Neural crest cell (in vitro differentiated cells): ENCODE measurements around the gene PKNOX1. TPM values are rescaled to one million over a fixed set of nuclear protein-coding genes. Genes with fewer than 3 reads are reported as not detected.
"Not testable (repeated sequence)": the region's sequence is repeated elsewhere in the genome, so short reads cannot be mapped to it uniquely, and the experiment has no call there.

ENCODE experiments used
- DNase-seq: peaks from one replicate; pipeline ENCODE4 v3.0.0; 2021; ENCODE audit warnings: low read depth, mixed read lengths, low spot score
- H3K27ac Mint-ChIP-seq: one replicate; pipeline ENCODE4 v1.8.0; 2021; ENCODE audit warnings: mild to moderate bottlenecking, mixed read lengths; ENCODE audit not compliant: unreplicated experiment
- H3K27me3 Mint-ChIP-seq: 2 replicates; pipeline ENCODE4 v1.8.0; 2021; ENCODE audit warnings: low read depth, mild to moderate bottlenecking, mixed read lengths
- H3K36me3 Mint-ChIP-seq: 2 replicates; pipeline ENCODE4 v1.8.0; 2021; ENCODE audit warnings: low read depth, mild to moderate bottlenecking, mixed read lengths
- H3K4me1 Mint-ChIP-seq: 2 replicates; pipeline ENCODE4 v1.8.0; 2021; ENCODE audit warnings: mixed read lengths
- H3K4me3 Mint-ChIP-seq: one replicate; pipeline ENCODE4 v1.8.0; 2021; ENCODE audit warnings: mild to moderate bottlenecking, mixed read lengths
- H3K9me3 Mint-ChIP-seq: 2 replicates; pipeline ENCODE4 v1.8.0; 2021; ENCODE audit warnings: mixed read lengths
- total RNA-seq: library from RNA; stranded (reverse); gene quantifications from 2 replicates; pipeline ENCODE4 v1.2.1, GENCODE V29; 2021
- TF ChIP-seq, protein P1 (sequence below): fragments of 200-600 bp; sonication (generic); conservative IDR thresholded peaks from 2 replicates; pipeline ENCODE4 v1.5.0; 2021; ENCODE audit warnings: antibody characterized with exemption, mild to moderate bottlenecking

The PKNOX1 gene
- total RNA-seq, 1 donor from 2014 or later: 19.3 TPM

DNA sequence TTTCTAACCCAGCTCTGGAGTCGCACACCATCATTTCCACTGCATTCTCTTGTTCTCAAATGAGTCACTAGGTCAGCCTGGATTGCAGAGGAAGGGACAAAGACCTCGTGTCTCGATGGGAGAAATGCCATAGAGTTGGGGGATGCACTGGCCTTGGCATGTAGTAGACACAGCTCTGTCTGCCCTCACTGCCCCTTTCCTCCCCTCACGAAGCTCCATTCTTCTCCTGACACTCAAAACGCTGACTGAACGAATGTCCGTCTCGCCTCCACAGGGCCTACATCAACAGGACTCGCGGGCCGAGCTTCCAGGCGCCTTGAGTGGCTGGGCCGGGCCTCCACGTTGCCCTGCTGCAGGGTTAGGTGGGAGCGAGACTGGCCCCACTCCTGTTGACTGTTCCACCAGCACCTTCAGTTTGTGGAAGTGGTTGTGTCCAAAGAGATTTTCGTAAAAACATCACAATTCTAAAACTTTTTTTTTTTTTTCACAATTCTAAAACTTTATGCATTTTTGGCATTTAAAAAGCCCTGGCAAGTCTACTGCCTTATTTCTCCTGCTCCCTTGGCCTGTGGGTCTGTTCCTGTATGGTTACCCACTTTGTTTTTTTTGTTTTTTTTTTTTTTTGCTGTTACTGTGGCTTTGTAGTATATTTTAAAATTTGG lies 18.8 kb downstream of the PKNOX1 start:
- no peak for DNase-seq
- Mint-ChIP-seq H3K4me1 (peaks cover 16% of the 10 kb centered on the region), H3K9me3 (peaks cover 8% of the 10 kb centered on the region), H3K27ac (no peak overlapping the region), H3K4me3 (no peak overlapping the region), H3K36me3 (peaks cover 9% of the 10 kb centered on the region), H3K27me3 (no peaks in the 10 kb centered on the region)
- TF ChIP-seq, protein P1, sequence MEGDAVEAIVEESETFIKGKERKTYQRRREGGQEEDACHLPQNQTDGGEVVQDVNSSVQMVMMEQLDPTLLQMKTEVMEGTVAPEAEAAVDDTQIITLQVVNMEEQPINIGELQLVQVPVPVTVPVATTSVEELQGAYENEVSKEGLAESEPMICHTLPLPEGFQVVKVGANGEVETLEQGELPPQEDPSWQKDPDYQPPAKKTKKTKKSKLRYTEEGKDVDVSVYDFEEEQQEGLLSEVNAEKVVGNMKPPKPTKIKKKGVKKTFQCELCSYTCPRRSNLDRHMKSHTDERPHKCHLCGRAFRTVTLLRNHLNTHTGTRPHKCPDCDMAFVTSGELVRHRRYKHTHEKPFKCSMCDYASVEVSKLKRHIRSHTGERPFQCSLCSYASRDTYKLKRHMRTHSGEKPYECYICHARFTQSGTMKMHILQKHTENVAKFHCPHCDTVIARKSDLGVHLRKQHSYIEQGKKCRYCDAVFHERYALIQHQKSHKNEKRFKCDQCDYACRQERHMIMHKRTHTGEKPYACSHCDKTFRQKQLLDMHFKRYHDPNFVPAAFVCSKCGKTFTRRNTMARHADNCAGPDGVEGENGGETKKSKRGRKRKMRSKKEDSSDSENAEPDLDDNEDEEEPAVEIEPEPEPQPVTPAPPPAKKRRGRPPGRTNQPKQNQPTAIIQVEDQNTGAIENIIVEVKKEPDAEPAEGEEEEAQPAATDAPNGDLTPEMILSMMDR: no peak

DNA sequence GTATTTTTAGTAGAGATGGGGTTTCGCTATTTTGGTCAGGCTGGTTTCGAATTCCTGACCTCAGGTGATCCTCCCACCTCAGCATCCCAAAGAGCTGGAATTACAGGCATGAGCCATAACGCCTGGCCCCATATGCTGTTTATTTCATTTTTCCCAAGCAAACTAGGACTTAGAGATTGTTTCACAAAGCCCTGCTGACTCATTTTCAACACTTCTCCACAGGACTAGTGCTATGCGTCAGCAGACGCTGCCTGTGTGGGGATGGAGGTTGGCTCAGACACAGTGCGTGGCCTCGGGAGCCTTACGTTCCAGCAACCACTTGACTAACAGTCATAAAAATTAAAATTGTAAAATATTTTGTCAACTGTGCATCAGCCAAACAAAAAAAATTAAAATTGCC lies 22.7 kb downstream of the PKNOX1 start:
- H3K9me3 Mint-ChIP-seq: peaks cover 21% of the 10 kb centered on the region
- no peak overlapping the region for H3K27ac Mint-ChIP-seq
- no peak for DNase-seq
- no peaks in the 10 kb centered on the region for H3K27me3 Mint-ChIP-seq
- H3K4me1 Mint-ChIP-seq: peaks cover 11% of the 10 kb centered on the region
- no peak overlapping the region for H3K4me3 Mint-ChIP-seq
- peaks cover 21% of the 10 kb centered on the region for H3K36me3 Mint-ChIP-seq
- TF ChIP-seq, protein P1: no peak

DNA sequence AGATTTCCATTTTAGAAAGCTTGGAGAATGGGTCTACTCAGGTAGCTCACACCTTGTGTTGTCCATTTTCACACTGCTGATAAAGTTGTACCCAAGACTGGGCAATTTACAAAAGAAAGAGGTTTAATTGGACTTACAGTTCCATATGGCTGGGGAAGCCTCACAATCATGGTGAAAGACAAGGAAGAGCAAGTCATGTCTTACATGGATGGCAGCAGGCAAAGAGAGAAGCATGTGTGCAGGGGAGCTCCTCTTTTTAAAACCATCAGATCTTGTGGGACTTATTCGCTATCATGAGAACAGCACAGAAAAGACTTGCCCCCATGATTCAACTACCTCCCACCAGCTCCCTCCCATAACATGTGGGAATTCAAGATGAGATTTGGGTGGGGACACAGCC lies 23.6 kb downstream of the PKNOX1 start:
- not testable (repeated sequence) for H3K4me1 Mint-ChIP-seq, DNase-seq, H3K27me3 Mint-ChIP-seq, H3K4me3 Mint-ChIP-seq, H3K27ac Mint-ChIP-seq
- peaks cover 21% of the 10 kb centered on the region for H3K36me3 Mint-ChIP-seq
- H3K9me3 Mint-ChIP-seq: peaks cover 21% of the 10 kb centered on the region

DNA sequence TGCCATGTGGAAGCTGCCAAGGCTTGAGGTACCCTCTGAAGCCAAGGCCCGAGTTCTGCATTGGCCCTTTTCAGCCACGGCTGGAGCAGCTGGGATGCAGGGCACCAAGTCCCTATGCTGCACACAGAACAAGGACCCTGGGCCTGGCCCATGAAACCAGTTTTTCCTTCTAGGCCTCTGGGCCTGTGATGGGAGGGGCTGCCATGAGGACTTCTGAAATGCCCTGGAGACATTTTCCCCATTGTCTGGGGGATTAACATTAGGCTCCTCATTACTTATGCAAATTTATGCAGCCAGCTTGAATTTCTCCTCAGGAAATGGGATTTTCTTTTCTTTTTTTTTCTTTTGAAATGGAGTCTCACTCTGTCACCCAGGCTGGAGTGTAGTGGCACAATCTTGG lies 24.8 kb downstream of the PKNOX1 start:
- H3K36me3 Mint-ChIP-seq: peaks cover 21% of the 10 kb centered on the region
- peaks cover 21% of the 10 kb centered on the region for H3K9me3 Mint-ChIP-seq
- not testable (repeated sequence) for H3K4me1 Mint-ChIP-seq, DNase-seq, H3K27me3 Mint-ChIP-seq, H3K4me3 Mint-ChIP-seq, H3K27ac Mint-ChIP-seq

DNA sequence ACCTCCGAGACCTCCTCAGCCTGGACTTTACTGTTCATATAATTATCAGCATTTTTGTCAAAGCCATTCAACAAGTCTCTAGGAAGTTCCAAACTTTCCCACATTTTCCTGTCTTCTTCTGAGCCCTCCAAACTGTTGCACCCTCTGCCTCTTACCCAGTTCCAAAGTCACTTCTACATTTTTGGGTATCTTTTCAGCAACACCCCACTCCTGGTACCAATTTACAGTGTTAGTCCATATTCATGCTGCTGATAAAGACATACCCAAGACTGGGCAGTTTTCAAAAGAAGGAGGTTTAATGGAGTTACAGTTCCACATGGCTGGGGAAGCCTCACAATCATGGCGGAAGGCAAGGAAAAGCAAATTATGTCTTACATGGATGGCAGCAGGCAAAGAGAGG lies 25.7 kb downstream of the PKNOX1 start:
- not testable (repeated sequence) for H3K4me1 Mint-ChIP-seq, H3K27ac Mint-ChIP-seq, H3K27me3 Mint-ChIP-seq, DNase-seq, H3K4me3 Mint-ChIP-seq
- Mint-ChIP-seq H3K36me3 (peaks cover 21% of the 10 kb centered on the region), H3K9me3 (peaks cover 21% of the 10 kb centered on the region)

DNA sequence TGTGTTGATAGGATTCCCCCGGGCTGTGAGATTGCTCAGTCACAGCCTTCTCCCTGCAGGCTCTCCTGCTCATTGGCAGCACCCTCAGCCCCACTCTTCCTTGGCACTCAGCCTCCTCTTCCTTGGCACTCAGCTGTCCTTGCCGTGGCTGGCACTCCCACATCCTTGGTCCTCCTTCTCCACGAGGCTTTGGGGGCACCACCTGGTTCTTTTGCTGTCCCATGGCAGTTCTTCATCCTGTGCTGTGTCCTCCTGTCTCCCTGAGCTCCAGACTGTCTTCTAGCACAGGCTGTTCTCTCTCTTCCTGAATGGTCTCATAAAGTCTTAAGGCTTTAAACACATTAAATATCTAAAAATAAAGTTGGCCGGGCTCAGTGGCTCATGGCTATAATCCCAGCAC lies 27.0 kb downstream of the PKNOX1 start:
- Mint-ChIP-seq H3K27ac (no peak overlapping the region), H3K27me3 (no peaks in the 10 kb centered on the region), H3K4me3 (no peak overlapping the region), H3K36me3 (peaks cover 21% of the 10 kb centered on the region), H3K4me1 (no peaks in the 10 kb centered on the region), H3K9me3 (peaks cover 21% of the 10 kb centered on the region)
- DNase-seq: no peak
- TF ChIP-seq, protein P1: no peak

DNA sequence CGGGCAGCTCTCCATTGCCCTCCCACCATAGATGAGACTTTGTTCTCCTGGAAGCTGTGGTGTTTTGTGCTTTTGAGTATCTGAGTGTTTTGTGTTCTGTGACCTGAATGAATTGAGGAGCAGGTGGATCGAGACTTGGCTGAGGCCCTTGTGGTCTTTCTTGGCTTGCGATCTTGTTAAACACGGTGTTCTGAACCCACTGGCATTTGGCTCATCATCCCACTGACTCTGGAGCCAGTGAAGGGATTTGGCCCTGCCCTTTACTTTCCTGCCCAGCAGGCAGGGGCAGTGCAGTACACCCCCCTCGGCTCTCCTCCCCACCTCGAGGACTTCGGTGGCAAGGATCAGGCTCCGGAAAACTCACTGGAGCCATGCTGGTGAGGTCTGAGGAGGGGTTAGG lies 30.6 kb downstream of the PKNOX1 start:
- H3K4me3 Mint-ChIP-seq: no peak overlapping the region
- peaks cover 6% of the 10 kb centered on the region for H3K9me3 Mint-ChIP-seq
- H3K36me3 Mint-ChIP-seq: peaks cover 14% of the 10 kb centered on the region
- TF ChIP-seq, protein P1: no peak
- no peaks in the 10 kb centered on the region for H3K27me3 Mint-ChIP-seq
- DNase-seq: no peak
- no peak overlapping the region for H3K27ac Mint-ChIP-seq
- H3K4me1 Mint-ChIP-seq: no peaks in the 10 kb centered on the region
